ENCODE measurements around the gene C19orf47. TPM values are rescaled to one million over a fixed set of nuclear protein-coding genes. Genes with fewer than 3 reads are reported as not detected.

C19orf47 gene
- total and polyA plus RNA-seq, 8 donors = 3.7 to 10.0 (median 5.7) TPM

GRCh38 chr19:40286971-40287421 is 61.2 kb downstream of the C19orf47 start:
- Histone ChIP-seq H3K4me1 (peaks cover 11 to 15% (median 11%) of the 10 kb centered on the region in 3 donors), H3K27me3 (no peaks in the 10 kb centered on the region), H3K36me3 (no peaks in the 10 kb centered on the region), H3K4me3 (no peak overlapping the region), H3K9me3 (no peaks in the 10 kb centered on the region), H3K27ac (no peak overlapping the region)
- ATAC-seq (no peak), DNase-seq (no peak), FAIRE-seq (no peak)
- 87% methylated on average over 8 of the region's 8 CpGs for WGBS, 2 donors
- intact Hi-C loops (cut with DNase I) = no loop called here
- TF ChIP-seq CTCF (IDR thresholded peaks at IDR 0.05) = no peak

GRCh38 chr19:40286235-40286970 is 61.8 kb downstream of the C19orf47 start:
- Histone ChIP-seq H3K4me1 (peaks cover 11 to 17% (median 11%) of the 10 kb centered on the region in 3 donors), H3K27me3 (no peaks in the 10 kb centered on the region), H3K36me3 (no peaks in the 10 kb centered on the region), H3K9me3 (no peaks in the 10 kb centered on the region), H3K4me3 (no peak overlapping the region), H3K27ac (peak overlapping the region in 1 of 4 donors; percentile 90)
- FAIRE-seq = no peak
- no peak for ATAC-seq
- intact Hi-C loops (cut with DNase I) = no loop called here
- 79 to 84% methylated on average over 15 to 16 of the region's 16 CpGs for WGBS, 2 donors
- TF ChIP-seq CTCF (IDR thresholded peaks at IDR 0.05) = no peak
- peak in 1 of 6 donors; percentile 27 for DNase-seq

GRCh38 chr19:40285353-40286234 is 62.6 kb downstream of the C19orf47 start:
- peaks cover 18 to 25% (median 19%) of the 10 kb centered on the region in 3 donors for H3K4me1 ChIP-seq
- no peaks in the 10 kb centered on the region for H3K27me3 ChIP-seq
- FAIRE-seq (peak; percentile 61), DNase-seq (peak; percentile 92 to 100 (median 98)), ATAC-seq (peak; percentile 91 to 96 (median 92))
- peak overlapping the region; percentile 90 to 97 (median 94) for H3K27ac ChIP-seq
- no peaks in the 10 kb centered on the region for H3K36me3 ChIP-seq
- 16 to 17% methylated on average over 41 to 42 of the region's 42 CpGs for WGBS, 2 donors
- TF ChIP-seq CTCF (IDR thresholded peaks at IDR 0.05) = no peak
- peak overlapping the region; percentile 62 to 93 (median 78) for H3K4me3 ChIP-seq
- no peaks in the 10 kb centered on the region for H3K9me3 ChIP-seq
- intact Hi-C loops (cut with DNase I) = no loop called here

- no peak for FAIRE-seq
Measured at GRCh38 chr19:40284501-40285352, 63.5 kb downstream of the C19orf47 start, which contains the start of gene AKT2. AKT2 (minus strand) TSS chr19:40285345; CDS start chr19:40265267, 20,078 bp downstream.

More at GRCh38 chr19:40284501-40285352, 63.5 kb downstream of the C19orf47 start, which contains the start of gene AKT2:
- no peak for TF ChIP-seq CTCF (IDR thresholded peaks at IDR 0.05)
- peak within 1 kb of the TSS; percentile 62 to 93 (median 78) for H3K4me3 ChIP-seq
- intact Hi-C loops (cut with DNase I) = no loop called here
- DNase-seq = peak in 2 of 6 donors; percentile 83 to 84
- peaks cover 18 to 34% (median 28%) of the 10 kb centered on the region in 3 donors for H3K4me1 ChIP-seq
- 1% methylated on average over 44 to 84 of the region's 84 CpGs for WGBS, 2 donors
- H3K27me3 ChIP-seq = no peaks in the 10 kb centered on the region
- H3K36me3 ChIP-seq = no peaks in the 10 kb centered on the region
- peak; percentile 39 to 67 (median 52) for ATAC-seq
- no peaks in the 10 kb centered on the region for H3K9me3 ChIP-seq
- H3K27ac ChIP-seq = peak within 1 kb of the TSS; percentile 90 to 97 (median 94)

Data from pancreas (tissue), 10 donors.